SK-N-SH treated with all-trans-retinoic acid at 6 μM for 48 hours (cell line): ENCODE results near the gene PLPPR5.
"Not testable (repeated sequence)": the region's sequence is repeated elsewhere in the genome, so short reads cannot be mapped to it uniquely, and the experiment has no call there.

Source experiments
- ATAC-seq: fragments of 200-7000 bp; cut with Tn5 transposase; 3 replicates; pipeline ENCODE4 v1.9.1; 2020; ENCODE audit warnings: mild to moderate bottlenecking, moderate library complexity
- ARNTL ChIP-seq: fragments of 450-650 bp; formaldehyde crosslinking; IDR thresholded peaks from 2 replicates; pipeline ENCODE4 v1.5.0; 2020; ENCODE audit warnings: low read depth, mild to moderate bottlenecking, moderate library complexity, borderline replicate concordance
- BACH2 ChIP-seq: fragments of 250-450 bp; sonication (Bioruptor Pico); IDR thresholded peaks from 2 replicates; pipeline ENCODE4 v1.9.0; 2021; ENCODE audit warnings: mild to moderate bottlenecking, borderline replicate concordance
- CREB5 ChIP-seq: fragments of 250-450 bp; sonication (Bioruptor Pico); IDR thresholded peaks from 2 replicates; pipeline ENCODE4 v1.5.1; 2020; ENCODE audit warnings: low read depth, mild to moderate bottlenecking, moderate library complexity
- CSDC2 ChIP-seq: fragments of 250-450 bp; sonication (Bioruptor Pico); IDR thresholded peaks from 2 replicates; pipeline ENCODE4 v1.5.0; 2020; ENCODE audit warnings: mild to moderate bottlenecking, moderate library complexity
- ESRRG ChIP-seq: fragments of 250-450 bp; sonication (Bioruptor Pico); IDR thresholded peaks from 2 replicates; pipeline ENCODE4 v1.6.1; 2021; ENCODE audit warnings: mild to moderate bottlenecking
- GLIS3 ChIP-seq: fragments of 250-450 bp; sonication (Bioruptor Pico); IDR thresholded peaks from 2 replicates; pipeline ENCODE4 v1.5.0; 2020; ENCODE audit warnings: mild to moderate bottlenecking, moderate library complexity
- ISL1 ChIP-seq: fragments of 250-450 bp; sonication (Bioruptor Pico); IDR thresholded peaks from 2 replicates; pipeline ENCODE4 v2.1.2; 2022; ENCODE audit warnings: mild to moderate bottlenecking, moderate library complexity
- OSR1 ChIP-seq: fragments of 250-450 bp; sonication (Bioruptor Pico); IDR thresholded peaks from 2 replicates; pipeline ENCODE4 v1.8.0; 2022; ENCODE audit warnings: moderate library complexity, mild to moderate bottlenecking, inconsistent platforms
- POU6F1 ChIP-seq: fragments of 250-450 bp; sonication (Bioruptor Pico); IDR thresholded peaks from 2 replicates; pipeline ENCODE4 v1.8.0; 2021; ENCODE audit warnings: low read depth, mild to moderate bottlenecking, moderate library complexity, borderline replicate concordance
- PPARA ChIP-seq: fragments of 250-450 bp; sonication (Bioruptor Pico); IDR thresholded peaks from 2 replicates; pipeline ENCODE4 v1.5.0; 2020; ENCODE audit warnings: mild to moderate bottlenecking, borderline replicate concordance
- RARB ChIP-seq: fragments of 250-450 bp; sonication (Bioruptor Pico); IDR thresholded peaks from 2 replicates; pipeline ENCODE4 v1.8.0; 2021; ENCODE audit warnings: mild to moderate bottlenecking, moderate library complexity
- SNAI2 ChIP-seq: fragments of 250-450 bp; sonication (Bioruptor Pico); IDR thresholded peaks from 2 replicates; pipeline ENCODE4 v1.5.0; 2020; ENCODE audit warnings: mild to moderate bottlenecking, moderate library complexity
- TCF4 ChIP-seq: fragments of 250-450 bp; sonication (Bioruptor Pico); IDR thresholded peaks from 2 replicates; pipeline ENCODE4 v1.8.0; 2021; ENCODE audit warnings: mild to moderate bottlenecking, moderate library complexity, borderline replicate concordance
- TOX ChIP-seq: fragments of 250-450 bp; sonication (Bioruptor Pico); IDR thresholded peaks from 2 replicates; pipeline ENCODE4 v1.8.0; 2021; ENCODE audit warnings: mild to moderate bottlenecking, moderate library complexity, borderline replicate concordance
- TSHZ2 ChIP-seq: fragments of 250-450 bp; sonication (Bioruptor Pico); IDR thresholded peaks from 2 replicates; pipeline ENCODE4 v1.5.0; 2020; ENCODE audit warnings: mild to moderate bottlenecking, moderate library complexity
- ZC3H10 ChIP-seq: fragments of 250-450 bp; sonication (Bioruptor Pico); IDR thresholded peaks from 2 replicates; pipeline ENCODE4 v1.5.1; 2021; ENCODE audit warnings: mild to moderate bottlenecking, moderate library complexity
- ZFP3 ChIP-seq: fragments of 250-450 bp; sonication (Bioruptor Pico); IDR thresholded peaks from 2 replicates; pipeline ENCODE4 v1.5.0; 2020; ENCODE audit warnings: mild to moderate bottlenecking, moderate library complexity
- ZFP30 ChIP-seq: fragments of 450-650 bp; formaldehyde crosslinking; IDR thresholded peaks from 2 replicates; pipeline ENCODE4 v1.5.0; 2022; ENCODE audit warnings: mild to moderate bottlenecking, moderate library complexity
- ZNF565 ChIP-seq: fragments of 450-650 bp; formaldehyde crosslinking; conservative IDR thresholded peaks from 2 replicates; pipeline ENCODE4 v1.5.0; 2020; ENCODE audit warnings: low read depth, mild to moderate bottlenecking, moderate library complexity
- ZNF70 ChIP-seq: fragments of 450-650 bp; formaldehyde crosslinking; IDR thresholded peaks from 2 replicates; pipeline ENCODE4 v1.5.0; 2020; ENCODE audit warnings: mild to moderate bottlenecking, moderate library complexity
- ZNF8 ChIP-seq: fragments of 450-650 bp; formaldehyde crosslinking; IDR thresholded peaks from 2 replicates; pipeline ENCODE4 v1.5.0; 2020; ENCODE audit warnings: mild to moderate bottlenecking, moderate library complexity

PLPPR5 gene

GRCh38 chr1:98893371-98893770 lies 111.3 kb downstream of the PLPPR5 start:
- TF ChIP-seq ARNTL, result no peak
- no peak for TF ChIP-seq TCF4 (CRISPR knock-in tag)
- no peak for TF ChIP-seq CSDC2 (CRISPR knock-in tag)
- ATAC-seq, result no peak

GRCh38 chr1:98888869-98889268 lies 115.8 kb downstream of the PLPPR5 start:
- no peak for ATAC-seq
- TF ChIP-seq TOX (no peak), ZFP30 (no peak), ARNTL (no peak), ZNF8 (no peak), ZFP3 (CRISPR knock-in tag) (no peak), SNAI2 (CRISPR knock-in tag) (no peak), TSHZ2 (CRISPR knock-in tag) (no peak), POU6F1 (no peak)

GRCh38 chr1:98887507-98887906 lies 117.2 kb downstream of the PLPPR5 start:
- TF ChIP-seq CSDC2 (CRISPR knock-in tag), result no peak
- TF ChIP-seq BACH2, result no peak
- TF ChIP-seq ZNF70, result no peak
- no peak for TF ChIP-seq ZNF565 (CRISPR knock-in tag)
- no peak for ATAC-seq

GRCh38 chr1:98884864-98885263 lies 119.8 kb downstream of the PLPPR5 start:
- no peak for ATAC-seq
- TF ChIP-seq CREB5 (CRISPR knock-in tag), result no peak
- TF ChIP-seq ZFP30, result no peak
- TF ChIP-seq OSR1, result no peak
- TF ChIP-seq ZNF565 (CRISPR knock-in tag), result no peak
- no peak for TF ChIP-seq GLIS3 (CRISPR knock-in tag)
- TF ChIP-seq ESRRG, result no peak
- TF ChIP-seq TCF4 (CRISPR knock-in tag), result no peak
- no peak for TF ChIP-seq ZC3H10 (CRISPR knock-in tag)
- TF ChIP-seq ZNF70, result no peak
- no peak for TF ChIP-seq TSHZ2 (CRISPR knock-in tag)
- no peak for TF ChIP-seq RARB
- no peak for TF ChIP-seq ZNF8
- no peak for TF ChIP-seq ARNTL

- ATAC-seq, result no peak
- TF ChIP-seq CSDC2 (CRISPR knock-in tag) (no peak), ZNF565 (CRISPR knock-in tag) (no peak), PPARA (no peak), ZFP3 (CRISPR knock-in tag) (no peak), TOX (no peak), ZNF8 (no peak), ISL1 (CRISPR knock-in tag) (no peak)
These were observed 122.8 kb downstream of the PLPPR5 start for GRCh38 chr1:98881901-98882300.

- not testable (repeated sequence) for ATAC-seq
These were observed 123.4 kb downstream of the PLPPR5 start for GRCh38 chr1:98881234-98881633.
